ENCODE results near the gene SLC8A3. TPM values are rescaled to one million over a fixed set of nuclear protein-coding genes. Genes with fewer than 3 reads are reported as not detected.

Gene SLC8A3
- total RNA-seq, 1 experiment from 2014 or later, result 0.13 TPM

DNA sequence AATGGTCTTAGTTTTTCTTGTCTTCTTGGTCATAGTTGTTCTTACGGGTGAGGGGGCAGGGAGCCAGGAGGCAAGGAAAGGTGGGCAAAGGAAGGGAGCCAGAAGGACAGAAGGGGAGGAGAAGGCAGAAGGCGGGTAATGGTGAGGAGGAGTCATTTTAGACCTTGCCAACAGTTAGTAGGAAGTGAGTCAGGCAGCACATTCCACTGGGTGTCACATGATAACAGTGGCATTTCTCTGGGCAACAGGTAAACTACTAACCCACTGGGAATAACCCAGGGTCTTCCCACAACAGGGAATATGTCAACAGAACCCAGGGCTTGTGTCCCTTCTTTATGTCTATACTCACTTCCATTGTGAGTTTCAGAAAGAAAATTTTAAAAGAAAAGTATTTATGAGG lies 127.6 kb downstream of the SLC8A3 start:
- Histone ChIP-seq H2BK5ac (ENCODE audit: insufficient read length, low read length) (no peak overlapping the region), H3K4me1 (ENCODE audit: insufficient read depth, low read length) (no peaks in the 10 kb centered on the region; the same call in 1 of the 2 replicates), H3K9ac (ENCODE audit: extremely low read depth, insufficient read length, low read length) (no peak overlapping the region), H3T11ph (ENCODE audit: low read length) (no peak overlapping the region), H3K79me2 (ENCODE audit: insufficient read depth, low read length) (no peaks in the 10 kb centered on the region), H2AFZ (ENCODE audit: low read length) (no peak overlapping the region), H4K8ac (replicated peaks; ENCODE audit: insufficient read length, low read depth, low read length) (no peak overlapping the region), H3K79me1 (ENCODE audit: insufficient read depth, low read depth, low read length, poor library complexity, severe bottlenecking) (no peaks in the 10 kb centered on the region), H3K23ac (ENCODE audit: insufficient read length, low read depth, low read length) (no peak overlapping the region), H4K20me1 (ENCODE audit: control insufficient read depth, insufficient read depth, insufficient read length) (no peaks in the 10 kb centered on the region), H3K18ac (ENCODE audit: insufficient read length, low read depth, low read length) (no peak overlapping the region), H3K27me3 (ENCODE audit: insufficient read depth, low read length) (no peaks in the 10 kb centered on the region), H3K14ac (ENCODE audit: insufficient read depth, low read length) (no peak overlapping the region), H2BK120ac (ENCODE audit: low read depth, low read length, poor library complexity, severe bottlenecking) (no peak overlapping the region), H3K4me2 (ENCODE audit: insufficient read depth, insufficient read length, low read length) (no peak overlapping the region), H3K4ac (ENCODE audit: low read depth, low read length) (no peak overlapping the region), H3K27ac (ENCODE audit: insufficient read length, low read depth, low read length) (no peak overlapping the region), H2BK12ac (ENCODE audit: insufficient read length, low read depth, low read length) (no peak overlapping the region), H3K56ac (ENCODE audit: insufficient read length, low read depth, low read length) (no peak overlapping the region), H2BK20ac (ENCODE audit: low read depth, low read length, poor library complexity, severe bottlenecking) (no peak overlapping the region), H4K5ac (ENCODE audit: insufficient read length, low read depth, low read length) (no peak overlapping the region), H2AK5ac (ENCODE audit: insufficient read length, low read length) (no peak overlapping the region), H3K23me2 (ENCODE audit: insufficient read length, low read depth, low read length, poor library complexity, severe bottlenecking) (no peaks in the 10 kb centered on the region), H2BK15ac (ENCODE audit: low read depth, low read length) (no peak overlapping the region), H3K9me3 (ENCODE audit: control insufficient read depth, low read depth, low read length) (no peaks in the 10 kb centered on the region), H4K91ac (ENCODE audit: insufficient read length, low read depth, low read length) (no peak overlapping the region)
- Mint-ChIP-seq H3K27me3 (ENCODE audit: low read depth) (peaks cover 7% of the 10 kb centered on the region; the same call in 1 of the 2 replicates), H3K27ac (no peak overlapping the region; a peak in 1 of 7 replicates), H3K36me3 (ENCODE audit: insufficient read depth in 1 of 3, low read depth in 3 of 3) (no peaks in the 10 kb centered on the region), H3K4me3 (no peak overlapping the region), H3K4me1 (peaks cover 9 to 15% of the 10 kb centered on the region in 2 experiments), H3K9me3 (no peaks in the 10 kb centered on the region)
- no peak for DNase-seq
- no CpG with 5 or more reads among the region's 2 CpGs for WGBS (ENCODE audit: extremely low coverage, insufficient read length, low lambda C conversion rate)
- no peak for TF ChIP-seq CTCF (conservative IDR thresholded peaks at IDR 0.05)

Measured in H9 (cell line).